Gastroesophageal sphincter (tissue), 3 donors: ENCODE measurements around the gene PNPLA3.

Experiments used
- CTCF ChIP-seq, 4 experiments: fragments of 200-600 bp in 2 of 4; fragments of 450-650 bp in 2 of 4; sonication (generic) in 1 of 4; IDR thresholded peaks; one replicate each; pipeline ENCODE4 v1.5.1; 2017 to 2019; ENCODE audit warnings: antibody characterized with exemption in 4 of 4, mild to moderate bottlenecking in 2 of 4, moderate library complexity in 2 of 4
- EP300 ChIP-seq: sonication (generic); formaldehyde crosslinking; IDR thresholded peaks from one replicate; pipeline ENCODE4 v1.6.1; 2017; ENCODE audit warnings: antibody characterized with exemption, mild to moderate bottlenecking
- POLR2AphosphoS5 ChIP-seq: sonication (generic); formaldehyde crosslinking; IDR thresholded peaks from one replicate; pipeline ENCODE4 v1.6.1; 2017; ENCODE audit warnings: antibody characterized with exemption

DNA sequence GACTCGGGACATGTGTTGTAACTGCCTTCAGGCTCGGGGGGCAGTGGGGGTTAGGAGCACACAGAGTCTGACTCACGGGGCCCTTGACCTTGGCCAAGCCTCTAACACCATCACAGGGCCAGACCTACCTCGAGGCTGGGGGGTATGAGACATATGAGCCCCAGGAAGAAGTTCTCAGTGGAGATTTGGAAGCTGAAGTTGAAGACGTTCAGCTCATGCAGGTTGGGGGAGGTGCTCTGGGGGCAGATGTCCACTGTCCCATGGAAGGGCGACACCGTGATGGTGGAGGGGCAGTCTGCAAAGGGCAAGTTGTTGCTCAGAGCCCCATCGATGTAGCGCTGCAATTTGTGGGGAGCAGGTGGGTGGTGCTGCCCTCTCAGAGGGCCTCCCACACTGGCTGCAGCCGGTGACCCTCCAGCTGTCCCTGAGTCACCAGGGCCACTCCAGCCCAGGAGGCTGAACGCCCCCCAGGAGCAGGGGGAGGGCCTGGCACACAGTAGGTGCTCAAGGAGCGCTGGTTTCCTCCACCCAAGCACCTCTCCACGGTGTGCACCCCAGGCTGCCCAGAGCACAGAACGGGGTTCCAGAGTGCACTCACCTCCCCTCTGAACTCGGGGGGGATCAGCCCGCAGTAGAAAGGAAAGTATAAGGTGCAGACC is 34.3 kb upstream of the PNPLA3 start:
- no peak for TF ChIP-seq CTCF (IDR thresholded peaks at IDR 0.05)
- no peak for TF ChIP-seq POLR2AphosphoS5
- no peak for TF ChIP-seq EP300
